SK-N-SH (cell line): ENCODE results near the gene MYB.

ENCODE experiments used
- EP300 ChIP-seq, 2 experiments: IDR thresholded peaks; 2 replicates each; pipeline versions ENCODE4 v1.4.0 to v1.6.1; 2012; ENCODE audit warnings: borderline replicate concordance in 1 of 2, low read depth in 1 of 2, low read length in 1 of 2
- GABPA ChIP-seq: IDR thresholded peaks from 2 replicates; pipeline ENCODE4 v1.4.0; 2012; ENCODE audit warnings: low read depth, mild to moderate bottlenecking
- RCOR1 ChIP-seq: fragments of 150-350 bp; IDR thresholded peaks from 2 replicates; pipeline ENCODE4 v1.6.1; 2017; ENCODE audit warnings: antibody characterized with exemption, low read length
- TF ChIP-seq, protein P1 (sequence below): fragments of 200-600 bp; sonication (generic); IDR thresholded peaks from 2 replicates; pipeline ENCODE4 v1.6.1; 2017; ENCODE audit warnings: antibody characterized with exemption, mild to moderate bottlenecking, moderate library complexity
- TF ChIP-seq, protein P2 (sequence below): IDR thresholded peaks from 2 replicates; pipeline ENCODE4 v1.4.0; 2012; ENCODE audit warnings: low read depth, borderline replicate concordance

DNA sequence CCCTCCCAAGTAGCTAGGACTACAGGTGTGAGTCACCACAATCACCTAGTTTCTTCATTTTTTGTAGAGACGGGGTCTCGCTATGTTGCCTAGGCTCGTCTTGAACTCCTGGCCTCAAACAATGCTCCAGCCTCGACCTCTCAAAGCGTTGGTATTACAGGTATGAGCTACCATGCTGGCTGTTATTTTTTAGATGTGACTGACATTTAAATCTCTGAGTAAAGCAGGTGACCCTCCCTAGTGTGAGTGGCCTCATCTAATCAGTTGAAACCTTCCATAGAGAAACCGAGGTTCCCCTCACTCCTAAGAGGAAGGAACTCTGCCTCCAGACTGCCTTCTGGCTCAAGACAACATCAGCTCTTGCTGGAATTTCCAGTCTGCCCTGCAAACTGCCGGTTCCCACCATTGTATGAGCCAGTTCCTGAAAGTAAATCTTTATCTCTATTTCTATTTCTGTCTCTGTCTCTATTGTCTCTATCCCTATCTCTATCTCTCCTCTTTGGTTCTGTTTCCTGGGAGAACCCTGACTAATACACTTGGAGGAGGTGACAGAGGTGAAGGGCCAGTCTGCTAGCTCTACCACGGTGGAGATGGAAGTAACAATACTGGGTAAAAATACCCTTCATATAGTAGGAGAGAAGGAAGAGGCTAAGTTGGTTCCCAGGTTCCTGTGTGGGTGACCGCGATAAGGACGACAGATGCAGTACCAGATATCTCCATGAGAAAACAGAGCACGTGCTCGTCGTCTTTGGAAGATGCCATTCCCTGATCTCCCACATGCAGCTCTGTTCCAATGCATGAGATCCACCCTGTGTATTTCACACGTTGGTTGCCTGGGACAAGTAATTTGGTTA is 81.0 kb downstream of the MYB start:
- no peak for TF ChIP-seq RCOR1
- TF ChIP-seq, protein P1, sequence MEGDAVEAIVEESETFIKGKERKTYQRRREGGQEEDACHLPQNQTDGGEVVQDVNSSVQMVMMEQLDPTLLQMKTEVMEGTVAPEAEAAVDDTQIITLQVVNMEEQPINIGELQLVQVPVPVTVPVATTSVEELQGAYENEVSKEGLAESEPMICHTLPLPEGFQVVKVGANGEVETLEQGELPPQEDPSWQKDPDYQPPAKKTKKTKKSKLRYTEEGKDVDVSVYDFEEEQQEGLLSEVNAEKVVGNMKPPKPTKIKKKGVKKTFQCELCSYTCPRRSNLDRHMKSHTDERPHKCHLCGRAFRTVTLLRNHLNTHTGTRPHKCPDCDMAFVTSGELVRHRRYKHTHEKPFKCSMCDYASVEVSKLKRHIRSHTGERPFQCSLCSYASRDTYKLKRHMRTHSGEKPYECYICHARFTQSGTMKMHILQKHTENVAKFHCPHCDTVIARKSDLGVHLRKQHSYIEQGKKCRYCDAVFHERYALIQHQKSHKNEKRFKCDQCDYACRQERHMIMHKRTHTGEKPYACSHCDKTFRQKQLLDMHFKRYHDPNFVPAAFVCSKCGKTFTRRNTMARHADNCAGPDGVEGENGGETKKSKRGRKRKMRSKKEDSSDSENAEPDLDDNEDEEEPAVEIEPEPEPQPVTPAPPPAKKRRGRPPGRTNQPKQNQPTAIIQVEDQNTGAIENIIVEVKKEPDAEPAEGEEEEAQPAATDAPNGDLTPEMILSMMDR = no peak
- TF ChIP-seq EP300 (IDR thresholded peaks at IDR 0.05; ENCODE audit: borderline replicate concordance in 1 of 2, low read depth in 1 of 2, low read length in 1 of 2) = no peak
- no peak for TF ChIP-seq GABPA
- TF ChIP-seq, protein P2, sequence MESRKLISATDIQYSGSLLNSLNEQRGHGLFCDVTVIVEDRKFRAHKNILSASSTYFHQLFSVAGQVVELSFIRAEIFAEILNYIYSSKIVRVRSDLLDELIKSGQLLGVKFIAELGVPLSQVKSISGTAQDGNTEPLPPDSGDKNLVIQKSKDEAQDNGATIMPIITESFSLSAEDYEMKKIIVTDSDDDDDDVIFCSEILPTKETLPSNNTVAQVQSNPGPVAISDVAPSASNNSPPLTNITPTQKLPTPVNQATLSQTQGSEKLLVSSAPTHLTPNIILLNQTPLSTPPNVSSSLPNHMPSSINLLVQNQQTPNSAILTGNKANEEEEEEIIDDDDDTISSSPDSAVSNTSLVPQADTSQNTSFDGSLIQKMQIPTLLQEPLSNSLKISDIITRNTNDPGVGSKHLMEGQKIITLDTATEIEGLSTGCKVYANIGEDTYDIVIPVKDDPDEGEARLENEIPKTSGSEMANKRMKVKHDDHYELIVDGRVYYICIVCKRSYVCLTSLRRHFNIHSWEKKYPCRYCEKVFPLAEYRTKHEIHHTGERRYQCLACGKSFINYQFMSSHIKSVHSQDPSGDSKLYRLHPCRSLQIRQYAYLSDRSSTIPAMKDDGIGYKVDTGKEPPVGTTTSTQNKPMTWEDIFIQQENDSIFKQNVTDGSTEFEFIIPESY = no peak
